ENCODE data around the gene ADCY3. TPM values are rescaled to one million over a fixed set of nuclear protein-coding genes. Genes with fewer than 3 reads are reported as not detected.

ADCY3 gene
- total RNA-seq, 1 experiment from 2014 or later, result 57.6 TPM

- Histone ChIP-seq H3K79me2 (ENCODE audit: low read length) (peaks cover 42% of the 10 kb centered on the region), H3K27ac (ENCODE audit: low read length) (peak overlapping the region; percentile 64; the same call in 1 of the 2 replicates)
Measured at GRCh38 chr2:24792542-24792873, 127.5 kb downstream of the ADCY3 start.

GRCh38 chr2:24791452-24791851 lies 128.6 kb downstream of the ADCY3 start:
- Histone ChIP-seq H3K27me3 (ENCODE audit: low read length) (no peaks in the 10 kb centered on the region), H2AFZ (ENCODE audit: low read length) (no peak overlapping the region), H4K20me1 (ENCODE audit: insufficient read depth, low read depth, low read length) (no peaks in the 10 kb centered on the region), H3K4me1 (ENCODE audit: low read length) (peaks cover 48% of the 10 kb centered on the region), H3K9ac (ENCODE audit: low read length) (peak overlapping the region; percentile 86; the same call in 1 of the 2 replicates), H3K79me2 (ENCODE audit: low read length) (peaks cover 32% of the 10 kb centered on the region), H3K27ac (ENCODE audit: low read length) (no peak overlapping the region), H3K9me2 (replicated peaks; ENCODE audit: insufficient read depth, low read length) (no peaks in the 10 kb centered on the region), H3K4me3 (ENCODE audit: low read length) (no peak overlapping the region; the same call in 1 of the 2 replicates), H3K4me2 (ENCODE audit: low read depth, low read length, poor library complexity, severe bottlenecking) (peak overlapping the region; percentile 72), H3K9me3 (ENCODE audit: low read length) (no peaks in the 10 kb centered on the region), H3K36me3 (ENCODE audit: insufficient read depth, low read length) (peaks cover 8% of the 10 kb centered on the region; the same call in 1 of the 2 replicates)
- DNase-seq, result no peak

More at GRCh38 chr2:24792542-24792873, 127.5 kb downstream of the ADCY3 start:
- Histone ChIP-seq H3K4me2 (ENCODE audit: low read depth, low read length, poor library complexity, severe bottlenecking) (peak overlapping the region; percentile 72), H3K4me3 (ENCODE audit: low read length) (peak overlapping the region; percentile 91), H4K20me1 (ENCODE audit: insufficient read depth, low read depth, low read length) (no peaks in the 10 kb centered on the region), H3K9me3 (ENCODE audit: low read length) (no peaks in the 10 kb centered on the region), H3K9me2 (replicated peaks; ENCODE audit: insufficient read depth, low read length) (no peaks in the 10 kb centered on the region), H3K36me3 (ENCODE audit: insufficient read depth, low read length) (peaks cover 16% of the 10 kb centered on the region; the same call in 1 of the 2 replicates), H3K9ac (ENCODE audit: low read length) (peak overlapping the region; percentile 86), H3K27me3 (ENCODE audit: low read length) (no peaks in the 10 kb centered on the region), H2AFZ (ENCODE audit: low read length) (peak overlapping the region; percentile 71; the same call in 1 of the 2 replicates), H3K4me1 (ENCODE audit: low read length) (peaks cover 41% of the 10 kb centered on the region)
- peak; percentile 49 for DNase-seq

GRCh38 chr2:24788816-24789215 lies 131.2 kb downstream of the ADCY3 start:
- H3K27ac ChIP-seq (ENCODE audit: low read length), result no peak overlapping the region
- H3K4me1 ChIP-seq (ENCODE audit: low read length), result peaks cover 55% of the 10 kb centered on the region
- H2AFZ ChIP-seq (ENCODE audit: low read length), result no peak overlapping the region
- no peak for DNase-seq
- no peak overlapping the region for H3K4me3 ChIP-seq (ENCODE audit: low read length)
- H4K20me1 ChIP-seq (ENCODE audit: insufficient read depth, low read depth, low read length), result no peaks in the 10 kb centered on the region
- H3K9ac ChIP-seq (ENCODE audit: low read length), result no peak overlapping the region
- H3K27me3 ChIP-seq (ENCODE audit: low read length), result no peaks in the 10 kb centered on the region
- no peaks in the 10 kb centered on the region for H3K36me3 ChIP-seq (ENCODE audit: insufficient read depth, low read length)
- H3K4me2 ChIP-seq (ENCODE audit: low read depth, low read length, poor library complexity, severe bottlenecking), result no peak overlapping the region
- no peaks in the 10 kb centered on the region for H3K9me3 ChIP-seq (ENCODE audit: low read length)
- no peaks in the 10 kb centered on the region for H3K9me2 ChIP-seq (replicated peaks; ENCODE audit: insufficient read depth, low read length)
- peaks cover 5% of the 10 kb centered on the region for H3K79me2 ChIP-seq (ENCODE audit: low read length)

GRCh38 chr2:24787532-24787931 lies 132.5 kb downstream of the ADCY3 start:
- H3K9me3 ChIP-seq (ENCODE audit: low read length), result no peaks in the 10 kb centered on the region
- no peak overlapping the region for H3K4me2 ChIP-seq (ENCODE audit: low read depth, low read length, poor library complexity, severe bottlenecking)
- no peak overlapping the region for H3K4me3 ChIP-seq (ENCODE audit: low read length)
- H2AFZ ChIP-seq (ENCODE audit: low read length), result no peak overlapping the region
- no peak overlapping the region for H3K9ac ChIP-seq (ENCODE audit: low read length)
- H3K9me2 ChIP-seq (replicated peaks; ENCODE audit: insufficient read depth, low read length), result no peaks in the 10 kb centered on the region
- no peaks in the 10 kb centered on the region for H3K27me3 ChIP-seq (ENCODE audit: low read length)
- peaks cover 55% of the 10 kb centered on the region for H3K4me1 ChIP-seq (ENCODE audit: low read length)
- H3K36me3 ChIP-seq (ENCODE audit: insufficient read depth, low read length), result no peaks in the 10 kb centered on the region
- DNase-seq, result no peak
- no peak overlapping the region for H3K27ac ChIP-seq (ENCODE audit: low read length)
- H4K20me1 ChIP-seq (ENCODE audit: insufficient read depth, low read depth, low read length), result no peaks in the 10 kb centered on the region
- H3K79me2 ChIP-seq (ENCODE audit: low read length), result no peaks in the 10 kb centered on the region

- H2AFZ ChIP-seq (ENCODE audit: low read length), result peak overlapping the region; percentile 31; the same call in 1 of the 2 replicates
- H3K27ac ChIP-seq (ENCODE audit: low read length), result peak overlapping the region; percentile 92
- no peaks in the 10 kb centered on the region for H4K20me1 ChIP-seq (ENCODE audit: insufficient read depth, low read depth, low read length)
- H3K36me3 ChIP-seq (ENCODE audit: insufficient read depth, low read length), result no peaks in the 10 kb centered on the region
- H3K4me2 ChIP-seq (ENCODE audit: low read depth, low read length, poor library complexity, severe bottlenecking), result peak overlapping the region; percentile 67
- H3K4me3 ChIP-seq (ENCODE audit: low read length), result peak overlapping the region; percentile 51
- no peaks in the 10 kb centered on the region for H3K79me2 ChIP-seq (ENCODE audit: low read length)
- no peaks in the 10 kb centered on the region for H3K27me3 ChIP-seq (ENCODE audit: low read length)
- peak overlapping the region; percentile 54 for H3K9ac ChIP-seq (ENCODE audit: low read length)
- no peaks in the 10 kb centered on the region for H3K9me3 ChIP-seq (ENCODE audit: low read length)
- DNase-seq, result peak; percentile 95
- H3K9me2 ChIP-seq (replicated peaks; ENCODE audit: insufficient read depth, low read length), result no peaks in the 10 kb centered on the region
- peaks cover 38% of the 10 kb centered on the region for H3K4me1 ChIP-seq (ENCODE audit: low read length)
Measured at GRCh38 chr2:24785671-24786321, 134.2 kb downstream of the ADCY3 start.

- Histone ChIP-seq H3K27me3 (ENCODE audit: low read length) (no peaks in the 10 kb centered on the region), H3K79me2 (ENCODE audit: low read length) (no peaks in the 10 kb centered on the region)
- no peak for DNase-seq
Measured at GRCh38 chr2:24783641-24784040, 136.4 kb downstream of the ADCY3 start.

GRCh38 chr2:24779116-24779515 lies 140.9 kb downstream of the ADCY3 start:
- H3K9me3 ChIP-seq (ENCODE audit: low read length), result no peaks in the 10 kb centered on the region
- no peak overlapping the region for H3K4me2 ChIP-seq (ENCODE audit: low read depth, low read length, poor library complexity, severe bottlenecking)
- H3K9ac ChIP-seq (ENCODE audit: low read length), result no peak overlapping the region

More at GRCh38 chr2:24783641-24784040, 136.4 kb downstream of the ADCY3 start:
- no peak overlapping the region for H2AFZ ChIP-seq (ENCODE audit: low read length)
- H3K9me2 ChIP-seq (replicated peaks; ENCODE audit: insufficient read depth, low read length), result no peaks in the 10 kb centered on the region
- no peaks in the 10 kb centered on the region for H3K36me3 ChIP-seq (ENCODE audit: insufficient read depth, low read length)
- no peaks in the 10 kb centered on the region for H4K20me1 ChIP-seq (ENCODE audit: insufficient read depth, low read depth, low read length)
- H3K4me2 ChIP-seq (ENCODE audit: low read depth, low read length, poor library complexity, severe bottlenecking), result no peak overlapping the region
- no peak overlapping the region for H3K27ac ChIP-seq (ENCODE audit: low read length)
- H3K4me3 ChIP-seq (ENCODE audit: low read length), result no peak overlapping the region
- H3K9ac ChIP-seq (ENCODE audit: low read length), result no peak overlapping the region
- no peaks in the 10 kb centered on the region for H3K9me3 ChIP-seq (ENCODE audit: low read length)
- peaks cover 26% of the 10 kb centered on the region for H3K4me1 ChIP-seq (ENCODE audit: low read length)

GRCh38 chr2:24774373-24774772 lies 145.7 kb downstream of the ADCY3 start:
- Histone ChIP-seq H3K27ac (ENCODE audit: low read length) (no peak overlapping the region), H3K9me3 (ENCODE audit: low read length) (no peaks in the 10 kb centered on the region), H4K20me1 (ENCODE audit: insufficient read depth, low read depth, low read length) (no peaks in the 10 kb centered on the region), H3K79me2 (ENCODE audit: low read length) (no peaks in the 10 kb centered on the region), H2AFZ (ENCODE audit: low read length) (no peak overlapping the region), H3K4me3 (ENCODE audit: low read length) (no peak overlapping the region), H3K4me2 (ENCODE audit: low read depth, low read length, poor library complexity, severe bottlenecking) (no peak overlapping the region), H3K36me3 (ENCODE audit: insufficient read depth, low read length) (no peaks in the 10 kb centered on the region), H3K27me3 (ENCODE audit: low read length) (no peaks in the 10 kb centered on the region), H3K4me1 (ENCODE audit: low read length) (peaks cover 7% of the 10 kb centered on the region), H3K9me2 (replicated peaks; ENCODE audit: insufficient read depth, low read length) (no peaks in the 10 kb centered on the region), H3K9ac (ENCODE audit: low read length) (no peak overlapping the region)
- no peak for DNase-seq

More at GRCh38 chr2:24779116-24779515, 140.9 kb downstream of the ADCY3 start:
- no peak overlapping the region for H2AFZ ChIP-seq (ENCODE audit: low read length)
- H3K4me1 ChIP-seq (ENCODE audit: low read length), result peaks cover 7% of the 10 kb centered on the region
- no peak for DNase-seq
- H3K27me3 ChIP-seq (ENCODE audit: low read length), result no peaks in the 10 kb centered on the region
- no peak overlapping the region for H3K4me3 ChIP-seq (ENCODE audit: low read length)
- no peaks in the 10 kb centered on the region for H4K20me1 ChIP-seq (ENCODE audit: insufficient read depth, low read depth, low read length)
- no peak overlapping the region for H3K27ac ChIP-seq (ENCODE audit: low read length)
- H3K36me3 ChIP-seq (ENCODE audit: insufficient read depth, low read length), result no peaks in the 10 kb centered on the region
- H3K9me2 ChIP-seq (replicated peaks; ENCODE audit: insufficient read depth, low read length), result no peaks in the 10 kb centered on the region
- H3K79me2 ChIP-seq (ENCODE audit: low read length), result no peaks in the 10 kb centered on the region

All from Karpas-422 (cell line).